Measurements from ENCODE around the gene ARHGDIA.

DNA sequence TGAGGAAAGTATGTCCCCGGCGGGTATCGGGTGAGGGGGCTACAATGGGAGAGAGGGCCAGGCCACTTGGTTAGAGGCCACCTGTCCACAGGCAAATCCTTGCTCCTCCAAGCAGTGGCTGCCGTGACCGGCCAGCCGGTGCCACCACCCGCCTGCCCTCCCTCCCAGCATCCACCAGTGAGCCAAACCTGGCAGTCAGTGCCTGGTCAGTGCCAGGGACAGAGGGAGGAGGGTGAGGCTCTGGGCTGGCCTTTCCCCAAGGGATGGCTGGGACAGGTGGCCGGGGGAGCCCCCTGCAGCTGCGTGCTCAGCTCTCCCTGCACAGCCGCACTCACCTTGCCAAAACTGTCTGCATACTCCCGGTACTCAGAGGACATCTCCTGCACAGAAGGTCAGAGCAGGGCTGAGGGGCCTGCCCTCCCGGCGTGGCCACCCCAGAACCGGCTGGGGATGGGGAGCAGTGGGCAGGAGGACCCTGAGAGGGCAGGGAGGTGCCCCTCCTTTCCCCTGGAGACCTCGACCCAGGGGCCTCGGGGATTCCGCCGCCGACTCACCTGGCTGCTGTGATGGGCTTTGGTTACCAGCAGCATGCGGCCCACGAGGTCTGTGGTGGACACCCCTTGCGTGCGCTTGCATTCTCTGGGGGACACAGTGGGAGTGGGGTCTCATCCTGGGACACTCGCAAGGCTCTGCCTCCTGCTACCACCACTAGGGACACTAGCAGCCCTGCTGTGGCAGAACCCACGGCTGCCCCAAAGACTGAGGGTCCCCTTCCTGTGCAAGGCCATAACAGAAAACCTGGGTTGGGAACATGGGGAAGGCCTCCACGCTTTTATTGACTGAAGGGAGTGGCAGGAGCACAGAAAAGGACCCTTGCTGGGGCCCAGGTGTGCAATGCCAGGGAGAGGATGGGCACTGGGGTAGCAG lies 36.3 kb upstream of the ARHGDIA start:
- TF ChIP-seq, protein P1, sequence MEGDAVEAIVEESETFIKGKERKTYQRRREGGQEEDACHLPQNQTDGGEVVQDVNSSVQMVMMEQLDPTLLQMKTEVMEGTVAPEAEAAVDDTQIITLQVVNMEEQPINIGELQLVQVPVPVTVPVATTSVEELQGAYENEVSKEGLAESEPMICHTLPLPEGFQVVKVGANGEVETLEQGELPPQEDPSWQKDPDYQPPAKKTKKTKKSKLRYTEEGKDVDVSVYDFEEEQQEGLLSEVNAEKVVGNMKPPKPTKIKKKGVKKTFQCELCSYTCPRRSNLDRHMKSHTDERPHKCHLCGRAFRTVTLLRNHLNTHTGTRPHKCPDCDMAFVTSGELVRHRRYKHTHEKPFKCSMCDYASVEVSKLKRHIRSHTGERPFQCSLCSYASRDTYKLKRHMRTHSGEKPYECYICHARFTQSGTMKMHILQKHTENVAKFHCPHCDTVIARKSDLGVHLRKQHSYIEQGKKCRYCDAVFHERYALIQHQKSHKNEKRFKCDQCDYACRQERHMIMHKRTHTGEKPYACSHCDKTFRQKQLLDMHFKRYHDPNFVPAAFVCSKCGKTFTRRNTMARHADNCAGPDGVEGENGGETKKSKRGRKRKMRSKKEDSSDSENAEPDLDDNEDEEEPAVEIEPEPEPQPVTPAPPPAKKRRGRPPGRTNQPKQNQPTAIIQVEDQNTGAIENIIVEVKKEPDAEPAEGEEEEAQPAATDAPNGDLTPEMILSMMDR (conservative IDR thresholded peaks at IDR 0.05; ENCODE audit: low read length) = peak; percentile 44
- TF ChIP-seq EZH2phosphoT487 (IDR thresholded peaks at IDR 0.05; ENCODE audit: borderline replicate concordance, low read depth, low read length) = no peak
